IMR-90 (cell line): Measurements from ENCODE around the gene NOS1.

ENCODE experiments used
- CEBPB ChIP-seq: IDR thresholded peaks from 2 replicates; pipeline ENCODE4 v1.6.1; 2012; ENCODE audit warnings: low read depth, low read length, improper control_type of control experiment
- CHD1 ChIP-seq: IDR thresholded peaks from 2 replicates; pipeline ENCODE4 v1.6.1; 2012; ENCODE audit warnings: low read depth, low read length, improper control_type of control experiment
- CTCF ChIP-seq: conservative IDR thresholded peaks from 2 replicates; pipeline ENCODE4 v1.5.1; 2012; ENCODE audit warnings: mild to moderate bottlenecking, low read depth, low read length, improper control_type of control experiment
- ELK1 ChIP-seq: fragments of 150-350 bp; IDR thresholded peaks from 2 replicates; pipeline ENCODE4 v1.6.1; 2016; ENCODE audit warnings: low read depth, mild to moderate bottlenecking, low read length, moderate library complexity, borderline replicate concordance
- FOS ChIP-seq: fragments of 150-350 bp; IDR thresholded peaks from 2 replicates; pipeline ENCODE4 v1.6.1; 2016; ENCODE audit warnings: low read depth, low read length
- MAFK ChIP-seq: IDR thresholded peaks from 2 replicates; pipeline ENCODE4 v1.6.1; 2012; ENCODE audit warnings: low read depth, low read length, improper control_type of control experiment
- MXI1 ChIP-seq: IDR thresholded peaks from 2 replicates; pipeline ENCODE4 v1.6.1; 2012; ENCODE audit warnings: low read depth, mild to moderate bottlenecking, low read length, moderate library complexity, borderline replicate concordance
- NFE2L2 ChIP-seq: fragments of 150-350 bp; IDR thresholded peaks from 2 replicates; pipeline ENCODE4 v1.6.1; 2016; ENCODE audit warnings: low read depth, mild to moderate bottlenecking, low read length
- POLR2A ChIP-seq: IDR thresholded peaks from 2 replicates; pipeline ENCODE4 v1.6.1; 2012; ENCODE audit warnings: mild to moderate bottlenecking, low read depth, low read length
- RAD21 ChIP-seq: IDR thresholded peaks from 2 replicates; pipeline ENCODE4 v1.6.1; 2012; ENCODE audit warnings: low read length, improper control_type of control experiment
- RCOR1 ChIP-seq: IDR thresholded peaks from 2 replicates; pipeline ENCODE4 v1.6.1; 2012; ENCODE audit warnings: mild to moderate bottlenecking, low read length, improper control_type of control experiment; ENCODE audit not compliant: insufficient replicate concordance
- RFX5 ChIP-seq: IDR thresholded peaks from 2 replicates; pipeline ENCODE4 v1.8.0; 2012; ENCODE audit warnings: low read depth, mild to moderate bottlenecking, low read length, moderate library complexity
- SMC3 ChIP-seq: fragments of 150-350 bp; IDR thresholded peaks from 2 replicates; pipeline ENCODE4 v1.6.1; 2016; ENCODE audit warnings: low read depth, mild to moderate bottlenecking, antibody characterized with exemption, low read length, moderate library complexity
- USF2 ChIP-seq: fragments of 150-350 bp; IDR thresholded peaks from 2 replicates; pipeline ENCODE4 v1.6.1; 2017; ENCODE audit warnings: mild to moderate bottlenecking, antibody characterized with exemption, low read length, low read depth

- TF ChIP-seq POLR2A (no peak), CTCF (no peak), RAD21 (no peak), MXI1 (no peak), FOS (no peak), CEBPB (no peak), CHD1 (no peak), RFX5 (no peak), ELK1 (no peak), RCOR1 (no peak), NFE2L2 (no peak), MAFK (no peak), USF2 (no peak), SMC3 (no peak)
Observed at GRCh38 chr12:117331691-117332090, 29.7 kb downstream of the NOS1 start.
